Endothelial cell of umbilical vein (primary cell): ENCODE measurements around the gene KBTBD3. TPM values are rescaled to one million over a fixed set of nuclear protein-coding genes. Genes with fewer than 3 reads are reported as not detected.
A peak's percentile ranks its signal among the peaks of the same experiment; 100 is the strongest.

ENCODE experiments used
- BruUV-seq: library from RNA; stranded (reverse); fragments of 400-500 nt; replicated peaks from 2 replicates; lab custom pipeline; 2021; lab: Mats Ljungman, UMichigan
- CTCF ChIA-PET: fragments of 300-600, 350-600 bp; sonication (Branson Sonifier 250); formaldehyde crosslinking; loops from one replicate; lab custom pipeline; 2021; ENCODE audit warnings: antibody characterized with exemption, inconsistent platforms; lab: Charles Lee
- POLR2A ChIA-PET: fragments of 300-600, 350-600 bp; sonication (Branson Sonifier 250); formaldehyde crosslinking; loops from one replicate; lab custom pipeline; 2021; ENCODE audit warnings: antibody characterized with exemption, inconsistent platforms; lab: Charles Lee
- DNase-seq: peaks from one replicate; pipeline ENCODE4 v3.0.0-alpha.2; 2011; ENCODE audit warnings: low read depth, low spot score
- FAIRE-seq: peaks from 2 replicates; lab custom pipeline; 2011; peaks lifted over from hg19 to GRCh38; lab: Jason Lieb, UNC
- H2AFZ ChIP-seq: 2 replicates; pipeline ENCODE4 v1.6.0; 2012; ENCODE audit warnings: low read depth, low read length, control low read depth, inconsistent platforms
- H3K27ac ChIP-seq: 2 replicates; pipeline ENCODE4 v1.5.1; 2011; ENCODE audit warnings: low read depth, mild to moderate bottlenecking, control low read depth, low read length, moderate library complexity; ENCODE audit not compliant: insufficient read depth
- H3K27me3 ChIP-seq, 2 experiments: 2 replicates each; pipeline versions ENCODE4 v1.6.0 to v1.6.1; 2011; ENCODE audit warnings: low read length in 2 of 2, mixed read lengths in 1 of 2; ENCODE audit not compliant: control insufficient read depth in 2 of 2, insufficient read depth in 2 of 2
- H3K36me3 ChIP-seq, 2 experiments: 2 replicates in 1 of 2; 3 replicates in 1 of 2; pipeline ENCODE4 v1.5.1; 2011; ENCODE audit warnings: low read length in 2 of 2, mild to moderate bottlenecking in 1 of 2, moderate library complexity in 1 of 2; ENCODE audit not compliant: control insufficient read depth in 2 of 2, insufficient read depth in 2 of 2; ENCODE audit errors: extremely low read depth in 1 of 2
- H3K4me1 ChIP-seq: 3 replicates; pipeline ENCODE4 v1.5.1; 2011; ENCODE audit warnings: mild to moderate bottlenecking, low read length; ENCODE audit not compliant: control insufficient read depth, insufficient read depth; ENCODE audit errors: extremely low read depth
- H3K4me2 ChIP-seq: 2 replicates; pipeline ENCODE4 v1.6.1; 2011; ENCODE audit warnings: low read length, control low read depth, mixed read lengths; ENCODE audit not compliant: insufficient read depth
- H3K4me3 ChIP-seq, 3 experiments: fragments of 200-600 bp in 1 of 3; sonication (generic), shearing (Covaris generic) in 1 of 3; replicated peaks in 1 of 3; 2 replicates each; pipeline ENCODE4 v1.5.1; 2011 to 2016; ENCODE audit warnings: control low read depth in 3 of 3, low read length in 3 of 3, mild to moderate bottlenecking in 2 of 3, inconsistent platforms in 1 of 3, low read depth in 1 of 3, moderate library complexity in 1 of 3; ENCODE audit not compliant: insufficient read depth in 1 of 3
- H3K79me2 ChIP-seq: 2 replicates; pipeline ENCODE4 v1.6.0; 2012; ENCODE audit warnings: low read length, inconsistent platforms; ENCODE audit not compliant: control insufficient read depth, insufficient read depth
- H3K9ac ChIP-seq: replicated peaks from 2 replicates; pipeline ENCODE3; 2011; ENCODE audit warnings: low read length, control low read depth; ENCODE audit not compliant: insufficient read depth; ENCODE audit errors: extremely low read depth
- H3K9me1 ChIP-seq: replicated peaks from 3 replicates; pipeline ENCODE4 v1.6.0; 2011; ENCODE audit warnings: mild to moderate bottlenecking, low read length; ENCODE audit not compliant: control insufficient read depth, insufficient read depth; ENCODE audit errors: extremely low read depth
- H3K9me3 ChIP-seq: replicated peaks from 2 replicates; pipeline ENCODE4 v1.5.1; 2012; ENCODE audit warnings: low read length, inconsistent platforms; ENCODE audit not compliant: control insufficient read depth, insufficient read depth
- H4K20me1 ChIP-seq: replicated peaks from 2 replicates; pipeline ENCODE3; 2011; ENCODE audit warnings: mild to moderate bottlenecking, low read length; ENCODE audit not compliant: control insufficient read depth, insufficient read depth; ENCODE audit errors: extremely low read depth
- CTCF ChIP-seq, 2 donors: IDR thresholded peaks; 1 replicate in 1 of 2; 2 replicates in 1 of 2; pipeline ENCODE4 v1.5.1; 2011; ENCODE audit warnings: low read length in 2 of 2, mild to moderate bottlenecking in 2 of 2, moderate library complexity in 2 of 2, control low read depth in 1 of 2, inconsistent platforms in 1 of 2, low read depth in 1 of 2; ENCODE audit not compliant: insufficient read depth in 1 of 2; ENCODE audit errors: extremely low read depth in 1 of 2
- EZH2 ChIP-seq: IDR thresholded peaks from 2 replicates; pipeline ENCODE4 v1.6.1; 2012; ENCODE audit warnings: borderline replicate concordance, low read depth, mild to moderate bottlenecking, moderate library complexity, low read length, inconsistent platforms; ENCODE audit not compliant: severe bottlenecking
- FOS ChIP-seq: IDR thresholded peaks from 2 replicates; pipeline ENCODE4 v1.6.1; 2011; ENCODE audit warnings: mild to moderate bottlenecking, low read length, moderate library complexity, borderline replicate concordance; ENCODE audit not compliant: insufficient read depth
- GATA2 ChIP-seq: IDR thresholded peaks from 2 replicates; pipeline ENCODE4 v1.7.0; 2011; ENCODE audit warnings: low read depth, mild to moderate bottlenecking, moderate library complexity, mixed read lengths, low read length; ENCODE audit not compliant: insufficient read length, insufficient read depth
- JUN ChIP-seq: IDR thresholded peaks from 2 replicates; pipeline ENCODE4 v1.6.1; 2011; ENCODE audit warnings: borderline replicate concordance, low read depth; ENCODE audit not compliant: insufficient read length, insufficient read depth
- MYC ChIP-seq: IDR thresholded peaks from one replicate; pipeline ENCODE4 v1.6.1; 2011; ENCODE audit warnings: mild to moderate bottlenecking, low read depth, low read length
- POLR2A ChIP-seq: IDR thresholded peaks from 2 replicates; pipeline ENCODE4 v1.6.1; 2012; ENCODE audit warnings: low read depth, mild to moderate bottlenecking, control low read depth, low read length
- POLR2AphosphoS5 ChIP-seq: IDR thresholded peaks from 2 replicates; pipeline ENCODE4 v1.6.1; 2012; ENCODE audit warnings: low read depth, mild to moderate bottlenecking, control low read depth, low read length, moderate library complexity; ENCODE audit not compliant: insufficient read depth
- dilution Hi-C: fragments of 300-500 bp; cut with MboI; formaldehyde crosslinking; loops from one replicate; pipeline ENCODE4 v1.15.0; 2019; ENCODE audit warnings: low sequenced_read_pairs; ENCODE audit not compliant: extremely low pct_ligation_motif_present
- intact Hi-C: fragments of 100-400 bp; cut with micrococcal nuclease; formaldehyde crosslinking; loops from one replicate; pipeline ENCODE4 v1.10.0; 2022
- polyA plus RNA-seq, 4 experiments: library from polyadenylated mRNA; depleted of rRNA in 3 of 4; stranded (reverse) in 3 of 4; unstranded in 1 of 4; fragments of >200 nt; gene quantifications; 2 replicates each; pipeline versions ENCODE4 v1.2.1 to v1.2.3, GENCODE V29; 2011 to 2012; ENCODE audit warnings: missing spikeins in 1 of 4
- total RNA-seq: library from RNA; stranded (reverse); gene quantifications from 2 replicates; pipeline ENCODE4 v1.2.3, GENCODE V29; 2021

The KBTBD3 gene
- total and polyA plus RNA-seq, 2 donors (not counting 3 experiments of a cell fraction or from before 2014, with no cell fraction given) = 0.76 to 2.4 TPM

- FAIRE-seq (peak; percentile 50), DNase-seq (peak; percentile 63)
- TF ChIP-seq GATA2 (no peak), EZH2 (no peak), FOS (peak; percentile 83), JUN (peak; percentile 73)
- BruUV-seq = no TSS peak
- ChIA-PET CTCF (interaction anchor here (1.5 kb wide), 1 partner anchor 18 kb away, joined by 3 read pairs; no protein-coding TSS in a partner anchor), POLR2A (no interaction called here)
- no peaks in the 10 kb centered on the region for H3K36me3 ChIP-seq
- intact Hi-C loops (loop anchor here (1.0 to 2.0 kb wide), 2 partner anchors 9 to 45 kb away; partner anchors contain the start of genes AASDHPPT, KBTBD3 and MSANTD4), dilution Hi-C loops (no loop called here)
- H3K27me3 ChIP-seq = no peaks in the 10 kb centered on the region
- peaks cover 22% of the 10 kb centered on the region for H3K4me1 ChIP-seq
- H3K9me1 ChIP-seq = no peaks in the 10 kb centered on the region
- no peaks in the 10 kb centered on the region for H3K9me3 ChIP-seq
- no peak overlapping the region for H3K4me3 ChIP-seq
- H3K4me2 ChIP-seq = peak overlapping the region; percentile 34
- H3K27ac ChIP-seq = peak overlapping the region; percentile 40
- H4K20me1 ChIP-seq = no peaks in the 10 kb centered on the region
- peak overlapping the region; percentile 49 for H2AFZ ChIP-seq
- peak overlapping the region; percentile 37 for H3K9ac ChIP-seq
- no peaks in the 10 kb centered on the region for H3K79me2 ChIP-seq
Observed at GRCh38 chr11:106031202-106031810, 45.8 kb downstream of the KBTBD3 start.

- FAIRE-seq (peak; percentile 4), DNase-seq (no peak)
- intact Hi-C loops (loop anchor here (1.0 to 2.0 kb wide), 2 partner anchors 8 to 46 kb away; partner anchors contain the start of genes AASDHPPT, KBTBD3 and MSANTD4), dilution Hi-C loops (no loop called here)
- no TSS peak for BruUV-seq
- Histone ChIP-seq H3K36me3 (no peaks in the 10 kb centered on the region), H3K9me3 (no peaks in the 10 kb centered on the region), H3K27ac (peak overlapping the region; percentile 40), H2AFZ (no peak overlapping the region), H3K79me2 (no peaks in the 10 kb centered on the region), H3K4me1 (peaks cover 22% of the 10 kb centered on the region), H3K9me1 (no peaks in the 10 kb centered on the region), H4K20me1 (no peaks in the 10 kb centered on the region), H3K27me3 (no peaks in the 10 kb centered on the region), H3K4me3 (no peak overlapping the region), H3K9ac (no peak overlapping the region), H3K4me2 (peak overlapping the region; percentile 34)
- CTCF ChIA-PET = interaction anchor here (1.5 kb wide), 1 partner anchor 19 kb away, joined by 3 read pairs; no protein-coding TSS in a partner anchor
- TF ChIP-seq FOS = no peak
- TF ChIP-seq MYC = no peak
- TF ChIP-seq GATA2 = no peak
- TF ChIP-seq POLR2A = no peak
- TF ChIP-seq POLR2AphosphoS5 = no peak
- TF ChIP-seq EZH2 = no peak
- no peak for TF ChIP-seq JUN
- no peak for TF ChIP-seq CTCF (IDR thresholded peaks at IDR 0.05; ENCODE audit: extremely low read depth in 1 of 2, insufficient read depth in 1 of 2, low read depth in 1 of 2, low read length in 2 of 2)
- POLR2A ChIA-PET = no interaction called here
Observed at GRCh38 chr11:106030609-106031008, 46.5 kb downstream of the KBTBD3 start.
